HepG2 (cell line): ENCODE measurements around the gene ADPRHL1.

ENCODE experiments used
- ADNP ChIP-seq: sonication (generic); formaldehyde crosslinking; IDR thresholded peaks from 2 replicates; pipeline ENCODE4 v1.4.0; 2020; ENCODE audit warnings: missing genetic modification reagents
- JUND ChIP-seq: sonication (generic); formaldehyde crosslinking; IDR thresholded peaks from 2 replicates; pipeline ENCODE4 v1.8.0; 2022; ENCODE audit warnings: mild to moderate bottlenecking, missing genetic modification reagents
- MTF1 ChIP-seq: sonication (generic); formaldehyde crosslinking; IDR thresholded peaks from 2 replicates; pipeline ENCODE4 v1.5.0; 2020; ENCODE audit warnings: missing genetic modification reagents
- MTF2 ChIP-seq: sonication (generic); formaldehyde crosslinking; IDR thresholded peaks from 2 replicates; pipeline ENCODE4 v1.5.0; 2020; ENCODE audit warnings: missing genetic modification reagents, borderline replicate concordance
- NR3C1 ChIP-seq: sonication (generic); formaldehyde crosslinking; IDR thresholded peaks from 2 replicates; pipeline ENCODE4 v1.4.0; 2020; ENCODE audit warnings: missing genetic modification reagents
- ZFP1 ChIP-seq: IDR thresholded peaks from 2 replicates; pipeline ENCODE4 v1.6.1; 2016
- ZNF121 ChIP-seq: sonication (generic); formaldehyde crosslinking; IDR thresholded peaks from 2 replicates; pipeline ENCODE4 v1.5.0; 2020; ENCODE audit warnings: mild to moderate bottlenecking, missing genetic modification reagents
- ZNF3 ChIP-seq: IDR thresholded peaks from 2 replicates; pipeline ENCODE4 v1.7.0; 2017; ENCODE audit warnings: inconsistent platforms
- ZNF431 ChIP-seq: sonication (generic); formaldehyde crosslinking; IDR thresholded peaks from 2 replicates; pipeline ENCODE4 v1.9.0; 2022; ENCODE audit warnings: missing genetic modification reagents, low read depth, mild to moderate bottlenecking, borderline replicate concordance

DNA sequence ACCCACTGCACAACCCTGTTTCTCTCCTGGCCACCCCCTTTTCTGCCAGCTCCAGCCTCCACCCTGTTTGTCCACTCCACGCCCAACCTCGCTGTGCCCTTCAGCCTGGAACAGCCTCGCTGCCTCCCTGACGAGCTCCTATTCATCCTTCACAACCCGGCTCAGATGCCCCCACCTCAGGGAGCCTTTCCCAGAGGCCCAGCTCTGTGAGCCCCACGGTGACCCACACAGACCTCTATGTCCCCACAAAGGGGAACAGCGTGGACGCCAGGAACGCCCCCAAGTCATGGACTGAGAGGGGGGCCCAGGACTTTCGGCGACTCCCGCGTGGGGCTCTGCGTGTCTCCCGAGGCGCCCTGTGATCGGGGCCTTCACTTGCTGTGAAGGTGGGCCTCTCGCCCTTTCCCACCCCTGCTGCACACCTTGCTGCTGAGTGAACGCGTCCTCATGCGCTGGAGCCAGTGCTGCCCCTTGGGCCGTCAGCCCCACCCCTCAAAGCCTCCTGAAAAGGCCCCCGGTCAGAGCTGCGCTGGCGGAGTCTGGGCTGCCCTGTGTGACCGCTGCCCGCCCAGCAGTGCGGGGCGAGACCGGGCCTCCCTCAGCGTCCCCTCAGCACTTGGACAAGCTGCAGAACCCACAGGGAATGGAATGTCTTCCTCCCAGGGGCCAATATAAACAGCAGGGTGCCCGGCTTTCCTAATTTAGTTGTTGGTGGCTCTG is 40.0 kb downstream of the ADPRHL1 start:
- TF ChIP-seq ADNP (no peak), ZNF3 (CRISPR knock-in tag) (no peak), NR3C1 (CRISPR knock-in tag) (no peak), ZFP1 (CRISPR knock-in tag) (no peak), MTF2 (CRISPR knock-in tag) (no peak), MTF1 (CRISPR knock-in tag) (no peak), ZNF121 (CRISPR knock-in tag) (no peak), JUND (no peak), ZNF431 (CRISPR knock-in tag) (no peak)
